GM23338 (cell line): ENCODE measurements around the gene ADAMTSL2. TPM values are rescaled to one million over a fixed set of nuclear protein-coding genes. Genes with fewer than 3 reads are reported as not detected.

Source experiments
- ATAC-seq: fragments of 200-7000 bp; cut with Tn5 transposase; 3 replicates; pipeline ENCODE4 v1.9.1; 2020
- DNase-seq: peaks from one replicate; pipeline ENCODE4 v3.0.0-alpha.2; 2015; ENCODE audit warnings: low spot score
- H2AFZ ChIP-seq: fragments of 200-600 bp; sonication (generic); 2 replicates; pipeline ENCODE4 v1.8.0; 2016; ENCODE audit warnings: antibody characterized with exemption, mild to moderate bottlenecking, moderate library complexity
- H3F3A ChIP-seq: fragments of 200-600 bp; sonication (generic); replicated peaks from 2 replicates; pipeline ENCODE4 v1.8.0; 2017; ENCODE audit warnings: antibody characterized with exemption, mixed run types, low read depth
- H3K27ac ChIP-seq: fragments of 200-600 bp; sonication (generic); 2 replicates; pipeline ENCODE4 v1.6.1; 2016; ENCODE audit warnings: low read depth
- H3K27me3 ChIP-seq: fragments of 200-600 bp; sonication (generic); 2 replicates; pipeline ENCODE4 v1.8.0; 2016; ENCODE audit warnings: mild to moderate bottlenecking, mixed run types, moderate library complexity; ENCODE audit not compliant: insufficient read depth
- H3K36me3 ChIP-seq: fragments of 200-600 bp; sonication (generic); 2 replicates; pipeline ENCODE4 v1.8.0; 2016; ENCODE audit warnings: mild to moderate bottlenecking; ENCODE audit not compliant: insufficient read depth
- H3K4me1 ChIP-seq: fragments of 200-600 bp; sonication (generic); 2 replicates; pipeline ENCODE4 v1.8.0; 2016; ENCODE audit warnings: mild to moderate bottlenecking, moderate library complexity; ENCODE audit not compliant: insufficient read depth
- H3K4me2 ChIP-seq: fragments of 200-600 bp; sonication (generic); 2 replicates; pipeline ENCODE4 v1.7.1; 2017; ENCODE audit warnings: mixed run types
- H3K4me3 ChIP-seq: fragments of 200-600 bp; sonication (generic); 2 replicates; pipeline ENCODE4 v1.6.1; 2016; ENCODE audit warnings: mixed run types
- H3K79me2 ChIP-seq: fragments of 200-600 bp; sonication (generic); replicated peaks from 2 replicates; pipeline ENCODE4 v1.8.0; 2017; ENCODE audit warnings: mild to moderate bottlenecking; ENCODE audit not compliant: insufficient read depth
- H3K9me2 ChIP-seq: fragments of 200-600 bp; sonication (generic); 2 replicates; pipeline ENCODE4 v1.8.0; 2017; ENCODE audit not compliant: insufficient read depth
- H4K20me1 ChIP-seq: fragments of 200-600 bp; sonication (generic); replicated peaks from 2 replicates; pipeline ENCODE4 v1.8.0; 2017; ENCODE audit warnings: mild to moderate bottlenecking; ENCODE audit not compliant: insufficient read depth
- H3K27ac Mint-ChIP-seq: 2 replicates; pipeline ENCODE4 v1.8.0; 2020; ENCODE audit warnings: inconsistent platforms, mild to moderate bottlenecking, moderate library complexity, mixed read lengths
- H3K27me3 Mint-ChIP-seq: 3 replicates; pipeline ENCODE4 v1.8.0; 2022; ENCODE audit warnings: low read depth, mild to moderate bottlenecking, moderate library complexity, mixed read lengths, inconsistent platforms; ENCODE audit not compliant: insufficient read depth, poor library complexity
- H3K36me3 Mint-ChIP-seq: 3 replicates; pipeline ENCODE4 v1.8.0; 2021; ENCODE audit warnings: low read depth, mild to moderate bottlenecking, inconsistent platforms, moderate library complexity, mixed read lengths
- H3K4me1 Mint-ChIP-seq: 3 replicates; pipeline ENCODE4 v1.8.0; 2020; ENCODE audit warnings: mild to moderate bottlenecking, inconsistent platforms, mixed read lengths
- H3K4me3 Mint-ChIP-seq: 3 replicates; pipeline ENCODE4 v1.8.0; 2021; ENCODE audit warnings: moderate library complexity, mild to moderate bottlenecking, inconsistent platforms, mixed read lengths
- H3K9me3 Mint-ChIP-seq: 3 replicates; pipeline ENCODE4 v1.8.0; 2020; ENCODE audit warnings: moderate library complexity, mild to moderate bottlenecking, inconsistent platforms, mixed read lengths
- CREB1 ChIP-seq: fragments of 250-450 bp; sonication (Bioruptor Pico); IDR thresholded peaks from 2 replicates; pipeline ENCODE4 v1.5.0; 2020; ENCODE audit warnings: low read depth, mild to moderate bottlenecking, moderate library complexity
- CTCF ChIP-seq, 2 experiments: fragments of 200-600 bp in 1 of 2; sonication (generic) in 1 of 2; conservative IDR thresholded peaks; 2 replicates each; pipeline versions ENCODE4 v1.5.1 to v1.6.1; 2016 to 2017; ENCODE audit warnings: antibody characterized with exemption in 2 of 2, low read depth in 2 of 2, mild to moderate bottlenecking in 2 of 2, moderate library complexity in 1 of 2
- ETS1 ChIP-seq: IDR thresholded peaks from 2 replicates; pipeline ENCODE4 v1.6.1; 2016; ENCODE audit warnings: antibody characterized with exemption
- EZH2 ChIP-seq: fragments of 200-600 bp; sonication (generic); IDR thresholded peaks from one replicate; pipeline ENCODE4 v1.8.0; 2017; ENCODE audit warnings: antibody characterized with exemption, mild to moderate bottlenecking, low read depth; ENCODE audit not compliant: unreplicated experiment
- EZH2phosphoT487 ChIP-seq: fragments of 200-600 bp; sonication (generic); IDR thresholded peaks from one replicate; pipeline ENCODE4 v1.8.1; 2018; ENCODE audit warnings: antibody characterized with exemption; ENCODE audit not compliant: unreplicated experiment
- JUNB ChIP-seq: IDR thresholded peaks from one replicate; pipeline ENCODE4 v1.6.1; 2016; ENCODE audit warnings: antibody characterized with exemption; ENCODE audit not compliant: unreplicated experiment
- NANOG ChIP-seq: IDR thresholded peaks from 2 replicates; pipeline ENCODE4 v1.6.1; 2016; ENCODE audit warnings: antibody characterized with exemption, borderline replicate concordance
- POLR2AphosphoS5 ChIP-seq: IDR thresholded peaks from 2 replicates; pipeline ENCODE4 v1.6.1; 2016; ENCODE audit warnings: antibody characterized with exemption, low read depth
- REST ChIP-seq: IDR thresholded peaks from one replicate; pipeline ENCODE4 v1.6.1; 2018; ENCODE audit warnings: antibody characterized with exemption; ENCODE audit not compliant: unreplicated experiment
- STAT1 ChIP-seq: IDR thresholded peaks from one replicate; pipeline ENCODE4 v1.6.1; 2016; ENCODE audit warnings: antibody characterized with exemption; ENCODE audit not compliant: unreplicated experiment
- ZNF114 ChIP-seq: fragments of 250-450 bp; sonication (Bioruptor Pico); IDR thresholded peaks from 2 replicates; pipeline ENCODE4 v1.5.0; 2020; ENCODE audit warnings: mild to moderate bottlenecking, moderate library complexity
- ZNF331 ChIP-seq: fragments of 250-450 bp; sonication (Bioruptor Pico); IDR thresholded peaks from 2 replicates; pipeline ENCODE4 v1.5.0; 2020; ENCODE audit warnings: low read depth, mild to moderate bottlenecking, moderate library complexity
- ZNF462 ChIP-seq: fragments of 250-450 bp; sonication (Bioruptor Pico); IDR thresholded peaks from 2 replicates; pipeline ENCODE4 v1.5.0; 2020; ENCODE audit warnings: mild to moderate bottlenecking, moderate library complexity
- polyA plus RNA-seq: library from polyadenylated mRNA; unstranded; fragments of >200 nt; fragmentation: Nextera tagmentation; extraction: Ambion mirVana; gene quantifications from 2 replicates; pipeline ENCODE4 v1.2.1, GENCODE V29; 2016
- total RNA-seq: library from RNA; depleted of rRNA; stranded (reverse); fragments of >200 nt; shearing (Covaris generic); gene quantifications from 2 replicates; pipeline ENCODE4 v1.2.3, GENCODE V29; 2014

Gene ADAMTSL2
- total and polyA plus RNA-seq, 2 experiments from 2014 or later, result 0.15 to 0.66 TPM

- Histone ChIP-seq H3K27ac (peak overlapping the region; percentile 78), H2AFZ (peak overlapping the region; percentile 90), H3K79me2 (no peaks in the 10 kb centered on the region), H3K4me3 (0 out of 2 replicates have a peak overlapping the region, but pooled peaks have one; percentile 24), H3K36me3 (no peaks in the 10 kb centered on the region), H3K4me1 (peaks cover 7% of the 10 kb centered on the region), H3K4me2 (peak overlapping the region; percentile 60; the same call in 1 of the 2 replicates), H3F3A (no peaks in the 10 kb centered on the region; the same call in 1 of the 2 replicates), H3K27me3 (no peaks in the 10 kb centered on the region), H4K20me1 (no peaks in the 10 kb centered on the region), H3K9me2 (no peaks in the 10 kb centered on the region)
- Mint-ChIP-seq H3K4me3 (peak overlapping the region; percentile 21; the same call in 2 of the 3 replicates), H3K27ac (peak overlapping the region; percentile 64), H3K4me1 (peaks cover 45% of the 10 kb centered on the region), H3K27me3 (peaks cover 7% of the 10 kb centered on the region), H3K36me3 (peaks cover 8% of the 10 kb centered on the region), H3K9me3 (peaks cover 9% of the 10 kb centered on the region)
- TF ChIP-seq ETS1 (no peak), ZNF462 (CRISPR knock-in tag) (no peak), EZH2 (no peak), CTCF (conservative IDR thresholded peaks at IDR 0.05; ENCODE audit: low read depth in 2 of 2) (no peak), EZH2phosphoT487 (no peak), REST (no peak), ZNF114 (CRISPR knock-in tag) (no peak), CREB1 (no peak), NANOG (no peak), STAT1 (no peak), ZNF331 (CRISPR knock-in tag) (no peak), POLR2AphosphoS5 (no peak), JUNB (no peak)
- ATAC-seq (peak; percentile 65), DNase-seq (peak; percentile 69)
Observed at GRCh38 chr9:133584559-133585476, 50.3 kb downstream of the ADAMTSL2 start.
